Measurements from ENCODE around the gene VCL.
A peak's percentile ranks its signal among the peaks of the same experiment; 100 is the strongest.

Gene VCL

DNA sequence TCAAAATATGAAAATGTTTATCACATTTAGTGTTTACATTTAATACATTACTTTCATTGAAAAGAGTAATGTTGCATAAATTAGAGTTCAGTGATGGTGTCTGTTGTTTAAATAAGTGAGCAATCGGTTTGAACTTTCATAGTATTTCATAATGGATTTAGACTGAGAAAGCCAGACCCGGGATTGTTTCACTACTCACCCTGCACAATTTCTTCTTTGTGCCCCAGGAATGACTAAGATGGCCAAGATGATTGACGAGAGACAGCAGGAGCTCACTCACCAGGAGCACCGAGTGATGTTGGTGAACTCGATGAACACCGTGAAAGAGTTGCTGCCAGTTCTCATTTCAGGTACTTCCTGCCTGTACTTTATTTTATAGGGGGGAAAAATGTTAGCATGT, 74.6 kb downstream of the VCL start:
- H3K4me3 ChIP-seq (ENCODE audit: low read depth, low read length), result no peak overlapping the region
- no peak for TF ChIP-seq CTCF (IDR thresholded peaks at IDR 0.05; ENCODE audit: control insufficient read depth, extremely low read depth, insufficient read depth)
- DNase-seq (ENCODE audit: low read depth), result peak; percentile 45

- no peak for DNase-seq (ENCODE audit: low read depth)
- TF ChIP-seq CTCF (IDR thresholded peaks at IDR 0.05; ENCODE audit: control insufficient read depth, extremely low read depth, insufficient read depth), result no peak
- no peak overlapping the region for H3K4me3 ChIP-seq (ENCODE audit: low read depth, low read length)
Observed at GRCh38 chr10:74075906-74076305, 78.0 kb downstream of the VCL start.

GRCh38 chr10:74076961-74077360, 79.0 kb downstream of the VCL start:
- no peak overlapping the region for H3K4me3 ChIP-seq (ENCODE audit: low read depth, low read length)

DNA sequence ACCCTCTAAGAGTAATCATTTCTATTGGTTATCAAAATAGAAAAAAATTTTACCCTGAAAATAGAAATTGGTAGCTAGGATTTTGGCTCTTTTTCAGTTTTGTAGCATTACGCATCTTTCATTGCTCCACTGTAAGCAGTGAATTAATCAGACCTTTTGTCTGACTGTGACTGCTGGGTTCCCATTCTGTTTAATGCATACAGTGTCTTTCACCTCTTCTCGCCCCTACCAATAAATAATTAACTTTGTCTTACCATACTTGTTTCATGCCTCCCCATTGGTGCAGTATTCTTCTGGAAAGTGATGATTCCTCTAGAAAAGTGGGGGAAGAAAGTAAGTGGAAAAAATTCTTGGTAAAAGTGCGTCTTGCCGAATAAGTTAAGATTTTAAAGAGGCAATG, 79.5 kb downstream of the VCL start:
- DNase-seq (ENCODE audit: low read depth), result no peak
- no peak for TF ChIP-seq CTCF (IDR thresholded peaks at IDR 0.05; ENCODE audit: control insufficient read depth, extremely low read depth, insufficient read depth)
- H3K4me3 ChIP-seq (ENCODE audit: low read depth, low read length), result no peak overlapping the region

More at GRCh38 chr10:74076961-74077360, 79.0 kb downstream of the VCL start:
- TF ChIP-seq CTCF (IDR thresholded peaks at IDR 0.05; ENCODE audit: control insufficient read depth, extremely low read depth, insufficient read depth), result no peak
- no peak for DNase-seq (ENCODE audit: low read depth)

DNA sequence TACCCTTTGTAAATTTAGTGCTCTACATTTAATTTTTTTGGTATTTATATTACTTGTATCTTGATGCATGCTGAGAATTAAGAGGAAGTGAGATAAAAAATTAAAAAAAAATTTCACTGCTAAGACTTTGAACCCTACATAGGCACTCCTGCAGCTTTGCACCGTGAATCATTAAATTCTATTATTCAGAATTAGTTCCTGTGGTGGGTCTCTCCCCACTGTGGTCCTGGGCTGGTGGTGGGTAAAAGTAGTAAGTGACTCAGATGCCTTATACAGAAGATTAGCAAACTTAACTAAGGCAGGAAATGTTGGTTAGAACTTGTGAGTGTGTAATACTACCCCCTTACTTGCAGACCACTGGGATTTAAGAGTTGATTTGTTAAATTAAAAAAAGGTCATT, 80.1 kb downstream of the VCL start:
- H3K4me3 ChIP-seq (ENCODE audit: low read depth, low read length), result no peak overlapping the region
- DNase-seq (ENCODE audit: low read depth), result no peak

DNA sequence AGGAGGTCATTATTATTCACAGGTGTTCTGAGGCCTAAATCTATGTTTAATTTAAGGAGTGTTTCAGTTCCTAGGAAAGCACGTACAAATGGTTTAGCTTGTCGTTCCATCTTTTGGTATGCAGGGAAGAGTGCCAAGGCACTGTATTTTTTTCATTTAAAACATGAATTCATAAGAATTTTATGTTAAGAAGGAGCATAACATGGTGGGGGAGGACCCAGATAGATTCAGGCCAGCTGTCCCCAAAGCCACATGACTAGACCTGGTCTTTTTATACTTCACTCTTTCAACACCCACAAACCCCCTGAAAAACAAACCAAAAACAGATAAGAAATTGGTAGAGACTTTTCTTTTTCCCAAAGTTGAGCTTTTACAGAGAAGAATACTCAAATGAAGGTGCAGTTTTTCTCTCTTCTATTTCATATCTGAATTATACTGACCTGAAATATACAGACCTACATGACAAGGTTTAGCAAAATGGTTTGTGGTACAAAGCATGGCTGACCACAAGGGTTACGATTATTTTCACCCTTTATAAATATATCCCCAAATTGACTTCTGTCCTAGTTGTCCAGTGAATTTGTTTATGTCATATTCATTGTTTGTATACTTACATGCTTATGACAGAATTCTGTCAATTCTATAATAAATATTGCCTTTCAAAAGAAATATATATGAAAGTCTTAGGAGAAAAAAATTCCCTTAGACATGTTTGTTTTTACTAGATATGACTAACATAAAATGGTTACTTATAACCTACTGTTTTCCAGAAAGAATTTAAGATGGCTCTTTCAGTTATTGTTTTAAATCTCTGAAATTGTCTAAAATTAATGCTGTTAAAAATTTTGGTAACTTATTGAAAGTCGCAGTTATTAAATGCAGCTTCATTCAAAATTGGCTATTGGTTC, 81.4 kb downstream of the VCL start:
- no peak overlapping the region for H3K4me3 ChIP-seq (ENCODE audit: low read depth, low read length)
- no peak for DNase-seq (ENCODE audit: low read depth)
- TF ChIP-seq CTCF (IDR thresholded peaks at IDR 0.05; ENCODE audit: control insufficient read depth, extremely low read depth, insufficient read depth), result no peak

More for the DNA sequence above, 80.1 kb downstream of the VCL start:
- TF ChIP-seq CTCF (IDR thresholded peaks at IDR 0.05; ENCODE audit: control insufficient read depth, extremely low read depth, insufficient read depth), result no peak
